ENCODE data around the gene SPAG17. TPM values are rescaled to one million over a fixed set of nuclear protein-coding genes. Genes with fewer than 3 reads are reported as not detected.

The SPAG17 gene
- polyA plus RNA-seq, 1 donor (not counting 4 experiments of a cell fraction or from before 2014, with no cell fraction given) = 0.52 TPM

DNA sequence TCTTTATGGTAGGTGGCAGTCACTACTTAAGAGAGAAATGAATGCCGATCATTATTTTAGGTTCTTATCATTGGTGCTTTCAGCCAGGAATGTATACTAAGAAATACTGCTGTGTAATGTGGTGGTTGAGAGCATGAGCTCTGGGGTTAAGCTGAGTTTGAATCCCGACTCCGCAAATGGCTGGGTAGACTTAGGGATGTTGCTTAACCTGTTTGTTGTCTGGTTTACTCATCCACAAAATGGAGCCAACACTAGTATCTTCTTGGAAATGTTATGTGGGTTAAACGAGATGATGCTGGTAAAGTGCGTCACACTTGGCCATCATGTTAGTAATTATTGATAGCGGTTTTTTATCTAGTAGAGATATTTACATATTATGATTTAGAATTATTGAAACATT lies 171.7 kb downstream of the SPAG17 start:
- H3K4me1 ChIP-seq (ENCODE audit: control insufficient read depth, extremely low read depth, insufficient read depth, low read length) = no peaks in the 10 kb centered on the region
- TF ChIP-seq EZH2 (IDR thresholded peaks at IDR 0.05; ENCODE audit: low read length) = no peak
- TF ChIP-seq CTCF (optimal IDR thresholded peaks at IDR 0.05 in 1 of 3, IDR thresholded peaks at IDR 0.05 in 1 of 3, conservative IDR thresholded peaks at IDR 0.05 in 1 of 3; ENCODE audit: extremely low read depth in 1 of 3, insufficient read depth in 2 of 3, low read length in 3 of 3) = no peak
- no peak overlapping the region for H3K4me3 ChIP-seq (ENCODE audit: control insufficient read depth in 2 of 3, extremely low read depth in 1 of 3, insufficient read depth in 2 of 3, low read depth in 1 of 3, low read length in 3 of 3)
- no peak overlapping the region for H3K27ac ChIP-seq (ENCODE audit: control insufficient read depth, insufficient read depth, low read length)
- H3K36me3 ChIP-seq (ENCODE audit: control insufficient read depth in 2 of 2, extremely low read depth in 1 of 2, insufficient read depth in 2 of 2, low read length in 2 of 2) = no peaks in the 10 kb centered on the region
- no peaks in the 10 kb centered on the region for H4K20me1 ChIP-seq (ENCODE audit: control insufficient read depth, extremely low read depth, insufficient read depth, low read length)
- no peaks in the 10 kb centered on the region for H3K9me3 ChIP-seq (ENCODE audit: control insufficient read depth, low read depth, low read length)
- no peak overlapping the region for H3K9ac ChIP-seq (ENCODE audit: control insufficient read depth, extremely low read depth, insufficient read depth, low read length)
- no peaks in the 10 kb centered on the region for H3K27me3 ChIP-seq (ENCODE audit: control insufficient read depth, extremely low read depth, insufficient read depth, low read length)
- dilution Hi-C loops (cut with MboI; ENCODE audit: extremely low pct_ligation_motif_present, low sequenced_read_pairs) = no loop called here
- H3K79me2 ChIP-seq (ENCODE audit: control insufficient read depth, insufficient read depth, low read length) = no peaks in the 10 kb centered on the region
- no peak overlapping the region for H2AFZ ChIP-seq (ENCODE audit: control insufficient read depth, low read length)
- FAIRE-seq = no peak
- H3K9me1 ChIP-seq (ENCODE audit: control insufficient read depth, extremely low read depth, insufficient read depth, low read length) = no peaks in the 10 kb centered on the region
- no peak for DNase-seq (ENCODE audit: low read depth, low spot score)
- H3K4me2 ChIP-seq (ENCODE audit: control insufficient read depth, extremely low read depth, insufficient read depth, low read depth, low read length) = no peak overlapping the region

DNA sequence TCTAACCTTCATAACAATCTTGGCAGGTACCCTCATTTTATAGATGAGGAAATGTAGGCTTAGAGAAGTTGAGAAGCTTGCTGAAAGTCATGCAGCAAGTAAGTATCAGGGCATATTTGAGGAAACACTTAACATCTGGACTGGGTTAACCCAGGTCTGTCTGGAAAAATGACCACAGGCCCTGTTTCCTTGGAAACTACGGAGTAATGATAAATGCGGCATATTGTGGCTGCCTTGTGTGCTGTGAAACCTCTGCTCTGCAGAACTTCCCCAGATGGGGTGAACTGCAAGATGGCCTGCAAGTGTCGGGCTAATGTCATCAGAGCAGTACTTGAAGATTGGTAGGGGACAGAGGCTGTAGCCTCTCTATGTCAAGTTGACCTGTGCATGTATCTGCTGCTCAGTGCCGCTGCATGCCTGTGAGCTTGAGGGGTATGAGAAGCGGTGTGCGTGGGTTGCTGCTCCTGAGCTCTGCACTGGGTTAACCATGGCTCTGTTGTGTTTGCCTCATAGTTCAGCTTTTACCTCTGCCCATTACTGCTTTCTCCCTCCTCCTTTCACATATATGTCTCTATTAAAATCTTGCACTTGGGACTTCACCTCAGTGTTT lies 172.4 kb downstream of the SPAG17 start:
- Histone ChIP-seq H3K79me2 (ENCODE audit: control insufficient read depth, insufficient read depth, low read length) (no peaks in the 10 kb centered on the region), H3K9me3 (ENCODE audit: control insufficient read depth, low read depth, low read length) (no peaks in the 10 kb centered on the region), H3K9me1 (ENCODE audit: control insufficient read depth, extremely low read depth, insufficient read depth, low read length) (no peaks in the 10 kb centered on the region), H4K20me1 (ENCODE audit: control insufficient read depth, extremely low read depth, insufficient read depth, low read length) (no peaks in the 10 kb centered on the region), H3K9ac (ENCODE audit: control insufficient read depth, extremely low read depth, insufficient read depth, low read length) (no peak overlapping the region), H3K27me3 (ENCODE audit: control insufficient read depth, extremely low read depth, insufficient read depth, low read length) (no peaks in the 10 kb centered on the region), H3K27ac (ENCODE audit: control insufficient read depth, insufficient read depth, low read length) (no peak overlapping the region), H3K4me1 (ENCODE audit: control insufficient read depth, extremely low read depth, insufficient read depth, low read length) (no peaks in the 10 kb centered on the region), H3K4me2 (ENCODE audit: control insufficient read depth, extremely low read depth, insufficient read depth, low read depth, low read length) (no peak overlapping the region), H3K36me3 (ENCODE audit: control insufficient read depth in 2 of 2, extremely low read depth in 1 of 2, insufficient read depth in 2 of 2, low read length in 2 of 2) (no peaks in the 10 kb centered on the region), H3K4me3 (ENCODE audit: control insufficient read depth in 2 of 3, extremely low read depth in 1 of 3, insufficient read depth in 2 of 3, low read depth in 1 of 3, low read length in 3 of 3) (no peak overlapping the region), H2AFZ (ENCODE audit: control insufficient read depth, low read length) (no peak overlapping the region)
- DNase-seq (ENCODE audit: low read depth, low spot score) (no peak), FAIRE-seq (no peak)
- dilution Hi-C loops (cut with MboI; ENCODE audit: extremely low pct_ligation_motif_present, low sequenced_read_pairs) = no loop called here
- no peak for TF ChIP-seq EZH2 (IDR thresholded peaks at IDR 0.05; ENCODE audit: low read length)

GRCh38 chr1:118008011-118008410 lies 177.0 kb downstream of the SPAG17 start:
- H3K9me1 ChIP-seq (ENCODE audit: control insufficient read depth, extremely low read depth, insufficient read depth, low read length) = no peaks in the 10 kb centered on the region
- no peak for TF ChIP-seq EZH2 (IDR thresholded peaks at IDR 0.05; ENCODE audit: low read length)
- TF ChIP-seq CTCF (optimal IDR thresholded peaks at IDR 0.05 in 1 of 3, IDR thresholded peaks at IDR 0.05 in 1 of 3, conservative IDR thresholded peaks at IDR 0.05 in 1 of 3; ENCODE audit: extremely low read depth in 1 of 3, insufficient read depth in 2 of 3, low read length in 3 of 3) = no peak
- H3K4me2 ChIP-seq (ENCODE audit: control insufficient read depth, extremely low read depth, insufficient read depth, low read depth, low read length) = no peak overlapping the region
- DNase-seq (ENCODE audit: low read depth, low spot score) (no peak), FAIRE-seq (no peak)
- no peaks in the 10 kb centered on the region for H3K4me1 ChIP-seq (ENCODE audit: control insufficient read depth, extremely low read depth, insufficient read depth, low read length)
- dilution Hi-C loops (cut with MboI; ENCODE audit: extremely low pct_ligation_motif_present, low sequenced_read_pairs) = no loop called here
- no peak overlapping the region for H3K27ac ChIP-seq (ENCODE audit: control insufficient read depth, insufficient read depth, low read length)
- no peaks in the 10 kb centered on the region for H3K27me3 ChIP-seq (ENCODE audit: control insufficient read depth, extremely low read depth, insufficient read depth, low read length)
- no peaks in the 10 kb centered on the region for H3K36me3 ChIP-seq (ENCODE audit: control insufficient read depth in 2 of 2, extremely low read depth in 1 of 2, insufficient read depth in 2 of 2, low read length in 2 of 2)
- H3K9ac ChIP-seq (ENCODE audit: control insufficient read depth, extremely low read depth, insufficient read depth, low read length) = no peak overlapping the region
- no peak overlapping the region for H3K4me3 ChIP-seq (ENCODE audit: control insufficient read depth in 2 of 3, extremely low read depth in 1 of 3, insufficient read depth in 2 of 3, low read depth in 1 of 3, low read length in 3 of 3)
- no peaks in the 10 kb centered on the region for H3K79me2 ChIP-seq (ENCODE audit: control insufficient read depth, insufficient read depth, low read length)
- H2AFZ ChIP-seq (ENCODE audit: control insufficient read depth, low read length) = no peak overlapping the region
- no peaks in the 10 kb centered on the region for H3K9me3 ChIP-seq (ENCODE audit: control insufficient read depth, low read depth, low read length)
- no peaks in the 10 kb centered on the region for H4K20me1 ChIP-seq (ENCODE audit: control insufficient read depth, extremely low read depth, insufficient read depth, low read length)
